ENCODE data around the gene IQGAP2. TPM values are rescaled to one million over a fixed set of nuclear protein-coding genes. Genes with fewer than 3 reads are reported as not detected.

IQGAP2 gene
- total RNA-seq, 1 donor from 2014 or later, result 43.5 TPM

GRCh38 chr5:76479281-76479680 lies 76.2 kb downstream of the IQGAP2 start:
- no peak overlapping the region for H3K27ac Mint-ChIP-seq
- no peak overlapping the region for H3K4me3 Mint-ChIP-seq
- intact Hi-C loops (cut with micrococcal nuclease), result no loop called here
- no peak for DNase-seq (ENCODE audit: low spot score)
- H3K9me3 Mint-ChIP-seq, result no peaks in the 10 kb centered on the region
- peaks cover 32% of the 10 kb centered on the region for H3K4me1 Mint-ChIP-seq (ENCODE audit: low read depth)
- H3K27me3 Mint-ChIP-seq (ENCODE audit: insufficient read depth), result no peaks in the 10 kb centered on the region
- peaks cover 14% of the 10 kb centered on the region for H3K36me3 Mint-ChIP-seq (ENCODE audit: low read depth)

GRCh38 chr5:76479973-76480667 lies 77.0 kb downstream of the IQGAP2 start:
- DNase-seq (ENCODE audit: low spot score), result no peak
- H3K9me3 Mint-ChIP-seq, result no peaks in the 10 kb centered on the region
- H3K27ac Mint-ChIP-seq, result no peak overlapping the region
- H3K4me3 Mint-ChIP-seq, result no peak overlapping the region
- peaks cover 12% of the 10 kb centered on the region for H3K36me3 Mint-ChIP-seq (ENCODE audit: low read depth)
- H3K4me1 Mint-ChIP-seq (ENCODE audit: low read depth), result peaks cover 24% of the 10 kb centered on the region
- intact Hi-C loops (cut with micrococcal nuclease), result no loop called here
- H3K27me3 Mint-ChIP-seq (ENCODE audit: insufficient read depth), result no peaks in the 10 kb centered on the region

- H3K27ac Mint-ChIP-seq, result no peak overlapping the region
Observed at GRCh38 chr5:76482984-76483383, 79.9 kb downstream of the IQGAP2 start.

DNA sequence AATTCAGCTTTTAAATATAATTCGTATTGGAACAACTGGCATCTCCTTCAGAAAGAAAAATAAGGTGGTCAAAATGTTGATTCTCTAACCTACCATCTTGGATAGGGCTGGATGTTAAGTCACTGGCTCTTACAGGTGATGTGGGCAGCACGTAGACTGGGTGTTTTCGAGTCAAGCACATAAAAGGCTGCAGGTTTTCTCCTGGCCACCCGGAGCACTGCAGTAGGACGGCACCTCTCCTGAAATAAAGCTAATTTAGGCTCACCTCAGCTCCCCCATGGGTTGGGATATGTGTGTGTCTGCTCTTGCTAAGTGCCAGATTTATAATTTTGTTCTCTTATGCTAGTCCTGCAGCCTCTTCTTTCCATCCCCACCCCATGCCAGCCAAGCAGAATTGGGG lies 80.3 kb downstream of the IQGAP2 start:
- Mint-ChIP-seq H3K27ac (no peak overlapping the region), H3K4me3 (no peak overlapping the region), H3K27me3 (ENCODE audit: insufficient read depth) (no peaks in the 10 kb centered on the region), H3K4me1 (ENCODE audit: low read depth) (peaks cover 11% of the 10 kb centered on the region), H3K36me3 (ENCODE audit: low read depth) (peaks cover 6% of the 10 kb centered on the region), H3K9me3 (no peaks in the 10 kb centered on the region)
- intact Hi-C loops (cut with micrococcal nuclease), result no loop called here
- no peak for DNase-seq (ENCODE audit: low spot score)

More at GRCh38 chr5:76482984-76483383, 79.9 kb downstream of the IQGAP2 start:
- no peak overlapping the region for H3K4me3 Mint-ChIP-seq
- no peaks in the 10 kb centered on the region for H3K9me3 Mint-ChIP-seq
- peaks cover 4% of the 10 kb centered on the region for H3K36me3 Mint-ChIP-seq (ENCODE audit: low read depth)
- intact Hi-C loops (cut with micrococcal nuclease), result no loop called here
- H3K4me1 Mint-ChIP-seq (ENCODE audit: low read depth), result peaks cover 11% of the 10 kb centered on the region
- no peak for DNase-seq (ENCODE audit: low spot score)
- H3K27me3 Mint-ChIP-seq (ENCODE audit: insufficient read depth), result no peaks in the 10 kb centered on the region

GRCh38 chr5:76483881-76484280 lies 80.8 kb downstream of the IQGAP2 start:
- no peak overlapping the region for H3K4me3 Mint-ChIP-seq
- peaks cover 11% of the 10 kb centered on the region for H3K4me1 Mint-ChIP-seq (ENCODE audit: low read depth)
- no peak overlapping the region for H3K27ac Mint-ChIP-seq
- no peak for DNase-seq (ENCODE audit: low spot score)
- no peaks in the 10 kb centered on the region for H3K27me3 Mint-ChIP-seq (ENCODE audit: insufficient read depth)
- H3K9me3 Mint-ChIP-seq, result no peaks in the 10 kb centered on the region
- H3K36me3 Mint-ChIP-seq (ENCODE audit: low read depth), result peaks cover 6% of the 10 kb centered on the region
- intact Hi-C loops (cut with micrococcal nuclease), result no loop called here

- Mint-ChIP-seq H3K4me3 (no peak overlapping the region), H3K9me3 (no peaks in the 10 kb centered on the region), H3K27ac (no peak overlapping the region), H3K4me1 (ENCODE audit: low read depth) (peaks cover 7% of the 10 kb centered on the region), H3K27me3 (ENCODE audit: insufficient read depth) (no peaks in the 10 kb centered on the region), H3K36me3 (ENCODE audit: low read depth) (peaks cover 10% of the 10 kb centered on the region)
- intact Hi-C loops (cut with micrococcal nuclease), result no loop called here
- DNase-seq (ENCODE audit: low spot score), result no peak
Observed at GRCh38 chr5:76485511-76485910, 82.4 kb downstream of the IQGAP2 start.

GRCh38 chr5:76487386-76487785 lies 84.3 kb downstream of the IQGAP2 start:
- no peak for DNase-seq (ENCODE audit: low spot score)
- Mint-ChIP-seq H3K36me3 (ENCODE audit: low read depth) (peaks cover 9% of the 10 kb centered on the region), H3K4me3 (no peak overlapping the region), H3K9me3 (no peaks in the 10 kb centered on the region), H3K4me1 (ENCODE audit: low read depth) (peaks cover 20% of the 10 kb centered on the region), H3K27ac (no peak overlapping the region), H3K27me3 (ENCODE audit: insufficient read depth) (no peaks in the 10 kb centered on the region)
- intact Hi-C loops (cut with micrococcal nuclease), result no loop called here

GRCh38 chr5:76487821-76488220 lies 84.7 kb downstream of the IQGAP2 start:
- Mint-ChIP-seq H3K9me3 (no peaks in the 10 kb centered on the region), H3K27ac (no peak overlapping the region), H3K27me3 (ENCODE audit: insufficient read depth) (no peaks in the 10 kb centered on the region), H3K4me1 (ENCODE audit: low read depth) (peaks cover 20% of the 10 kb centered on the region), H3K4me3 (no peak overlapping the region), H3K36me3 (ENCODE audit: low read depth) (peaks cover 8% of the 10 kb centered on the region)
- intact Hi-C loops (cut with micrococcal nuclease), result no loop called here
- DNase-seq (ENCODE audit: low spot score), result no peak

DNA sequence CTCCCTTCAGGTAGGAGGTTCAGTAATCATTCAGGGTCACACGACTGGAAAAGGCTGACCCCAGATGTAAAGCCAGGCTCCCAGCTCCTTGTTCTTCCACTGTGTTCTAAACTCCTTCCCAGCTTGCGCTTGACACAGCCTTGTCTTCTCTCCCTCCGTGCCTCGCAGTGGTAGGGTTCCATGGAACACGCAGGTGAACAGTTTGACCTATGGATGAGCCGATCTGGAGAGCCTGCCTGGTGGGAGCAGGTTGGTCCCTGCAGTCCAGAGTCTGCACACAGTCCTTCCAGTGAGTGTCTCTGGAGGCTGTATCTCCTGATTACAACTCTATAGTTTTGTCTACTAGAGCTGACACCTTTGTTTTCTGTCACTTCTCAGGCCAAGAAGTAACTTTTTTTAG lies 85.9 kb downstream of the IQGAP2 start:
- H3K4me3 Mint-ChIP-seq, result no peak overlapping the region
- H3K9me3 Mint-ChIP-seq, result no peaks in the 10 kb centered on the region
- no peak overlapping the region for H3K27ac Mint-ChIP-seq
- intact Hi-C loops (cut with micrococcal nuclease), result no loop called here
- no peak for DNase-seq (ENCODE audit: low spot score)
- H3K27me3 Mint-ChIP-seq (ENCODE audit: insufficient read depth), result no peaks in the 10 kb centered on the region
- H3K36me3 Mint-ChIP-seq (ENCODE audit: low read depth), result peaks cover 8% of the 10 kb centered on the region
- peaks cover 20% of the 10 kb centered on the region for H3K4me1 Mint-ChIP-seq (ENCODE audit: low read depth)

DNA sequence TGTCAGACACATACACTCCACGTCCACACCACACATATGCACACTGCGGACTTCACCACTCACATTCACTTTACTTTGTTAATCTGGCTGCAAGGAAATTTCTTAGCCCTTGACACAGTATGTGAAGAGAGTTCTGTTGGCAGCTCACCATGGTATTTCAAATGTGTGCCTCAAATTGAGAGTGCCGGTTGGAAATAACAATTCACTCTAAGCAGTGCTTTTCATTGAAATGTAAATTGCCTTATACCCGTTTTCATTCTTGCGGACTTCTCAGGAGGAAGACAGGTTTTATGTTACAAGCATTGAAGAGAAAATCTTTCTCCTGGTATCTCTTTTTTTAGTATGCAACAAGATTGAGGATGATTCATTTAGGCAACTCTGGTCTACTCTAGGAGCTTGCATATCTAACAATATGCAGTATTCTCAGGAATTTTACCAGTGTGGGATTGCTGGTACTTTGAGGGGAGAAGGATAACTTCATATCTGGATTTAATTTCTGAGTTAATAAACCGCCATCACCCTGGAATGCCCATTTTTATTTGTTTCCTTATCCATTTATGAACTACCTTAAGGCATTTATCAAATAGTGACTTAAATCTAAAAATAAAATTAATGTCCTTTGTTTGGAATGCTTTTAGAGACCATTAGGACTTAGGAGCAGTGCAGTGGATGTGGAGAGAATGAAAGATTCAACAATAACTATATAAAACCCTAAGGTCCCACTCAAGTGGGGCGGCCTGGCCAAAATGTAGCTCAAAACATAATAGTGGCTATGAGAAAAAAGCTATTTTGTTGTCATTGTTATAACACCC lies 87.0 kb downstream of the IQGAP2 start:
- peaks cover 26% of the 10 kb centered on the region for H3K4me1 Mint-ChIP-seq (ENCODE audit: low read depth)
- intact Hi-C loops (cut with micrococcal nuclease), result no loop called here
- H3K27ac Mint-ChIP-seq, result no peak overlapping the region
- H3K9me3 Mint-ChIP-seq, result no peaks in the 10 kb centered on the region
- H3K36me3 Mint-ChIP-seq (ENCODE audit: low read depth), result peaks cover 8% of the 10 kb centered on the region
- no peaks in the 10 kb centered on the region for H3K27me3 Mint-ChIP-seq (ENCODE audit: insufficient read depth)
- H3K4me3 Mint-ChIP-seq, result no peak overlapping the region
- DNase-seq (ENCODE audit: low spot score), result no peak

DNA sequence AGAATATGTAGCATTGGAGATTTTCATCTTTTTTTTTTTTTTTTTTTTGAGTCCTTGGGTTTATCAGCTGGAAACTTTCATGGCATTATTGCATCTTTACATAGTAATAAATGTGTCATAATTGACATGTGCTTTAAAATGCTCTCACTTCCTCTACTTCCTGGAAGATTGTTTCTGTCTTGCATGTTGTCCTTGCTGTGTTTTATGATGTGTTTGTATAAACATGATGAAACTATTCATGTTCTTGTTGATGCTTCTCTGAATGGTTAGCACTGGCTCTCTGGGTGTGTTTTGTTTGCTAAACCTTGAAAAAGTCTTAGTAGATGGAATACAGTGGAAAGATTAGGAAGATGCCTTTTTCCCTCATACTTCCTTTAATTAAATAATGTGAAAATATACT lies 87.9 kb downstream of the IQGAP2 start:
- Mint-ChIP-seq H3K27ac (no peak overlapping the region), H3K4me3 (no peak overlapping the region), H3K9me3 (no peaks in the 10 kb centered on the region), H3K27me3 (ENCODE audit: insufficient read depth) (no peaks in the 10 kb centered on the region), H3K36me3 (ENCODE audit: low read depth) (peaks cover 15% of the 10 kb centered on the region), H3K4me1 (ENCODE audit: low read depth) (peaks cover 34% of the 10 kb centered on the region)
- intact Hi-C loops (cut with micrococcal nuclease), result no loop called here
- no peak for DNase-seq (ENCODE audit: low spot score)

DNA sequence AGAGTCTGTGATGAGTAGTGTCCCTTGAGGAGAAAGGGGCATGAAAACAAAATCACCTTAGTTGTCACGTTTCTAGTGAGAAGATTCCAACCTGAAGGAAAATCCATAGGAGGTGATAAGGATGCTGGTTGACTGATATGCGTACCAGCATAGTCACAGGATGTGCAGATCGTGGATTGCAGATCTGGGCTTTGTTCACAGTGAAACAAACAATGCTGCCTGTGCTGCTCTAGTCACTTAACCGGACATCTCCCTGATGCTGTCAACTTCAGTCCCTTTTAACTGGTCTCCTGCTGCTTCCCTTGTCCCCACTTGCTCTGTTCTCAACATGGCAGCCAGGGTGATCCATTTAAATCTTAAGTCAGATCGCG lies 89.7 kb downstream of the IQGAP2 start:
- H3K27ac Mint-ChIP-seq, result no peak overlapping the region
- no peak overlapping the region for H3K4me3 Mint-ChIP-seq
- no peaks in the 10 kb centered on the region for H3K9me3 Mint-ChIP-seq
- DNase-seq (ENCODE audit: low spot score), result no peak
- peaks cover 18% of the 10 kb centered on the region for H3K36me3 Mint-ChIP-seq (ENCODE audit: low read depth)
- no peaks in the 10 kb centered on the region for H3K27me3 Mint-ChIP-seq (ENCODE audit: insufficient read depth)
- H3K4me1 Mint-ChIP-seq (ENCODE audit: low read depth), result peaks cover 40% of the 10 kb centered on the region
- intact Hi-C loops (cut with micrococcal nuclease), result no loop called here

- H3K36me3 Mint-ChIP-seq (ENCODE audit: low read depth), result peaks cover 18% of the 10 kb centered on the region
- no peak for DNase-seq (ENCODE audit: low spot score)
- peaks cover 40% of the 10 kb centered on the region for H3K4me1 Mint-ChIP-seq (ENCODE audit: low read depth)
- no peaks in the 10 kb centered on the region for H3K9me3 Mint-ChIP-seq
- H3K4me3 Mint-ChIP-seq, result no peak overlapping the region
- H3K27me3 Mint-ChIP-seq (ENCODE audit: insufficient read depth), result no peaks in the 10 kb centered on the region
- no peak overlapping the region for H3K27ac Mint-ChIP-seq
- intact Hi-C loops (cut with micrococcal nuclease), result no loop called here
Observed at GRCh38 chr5:76493190-76493837, 90.2 kb downstream of the IQGAP2 start.

Measured in activated T-helper 1 cell treated with anti-CD3 and anti-CD28 coated beads, Interleukin-12 subunit alpha, Interleukin-12 subunit beta, Interleukin-2, Interleukin-4 antibody, amounts not matched to agents 30 ng/mL and 10 ng/mL and 1 ng/mL, durations not matched to agents 14 hours and 24 hours and 36 hours (primary cell).